ENCODE results near the gene PLLP. TPM values are rescaled to one million over a fixed set of nuclear protein-coding genes. Genes with fewer than 3 reads are reported as not detected.

Gene PLLP
- total RNA-seq, 4 donors from 2014 or later = 1.7 to 11.4 (median 5.4) TPM

DNA sequence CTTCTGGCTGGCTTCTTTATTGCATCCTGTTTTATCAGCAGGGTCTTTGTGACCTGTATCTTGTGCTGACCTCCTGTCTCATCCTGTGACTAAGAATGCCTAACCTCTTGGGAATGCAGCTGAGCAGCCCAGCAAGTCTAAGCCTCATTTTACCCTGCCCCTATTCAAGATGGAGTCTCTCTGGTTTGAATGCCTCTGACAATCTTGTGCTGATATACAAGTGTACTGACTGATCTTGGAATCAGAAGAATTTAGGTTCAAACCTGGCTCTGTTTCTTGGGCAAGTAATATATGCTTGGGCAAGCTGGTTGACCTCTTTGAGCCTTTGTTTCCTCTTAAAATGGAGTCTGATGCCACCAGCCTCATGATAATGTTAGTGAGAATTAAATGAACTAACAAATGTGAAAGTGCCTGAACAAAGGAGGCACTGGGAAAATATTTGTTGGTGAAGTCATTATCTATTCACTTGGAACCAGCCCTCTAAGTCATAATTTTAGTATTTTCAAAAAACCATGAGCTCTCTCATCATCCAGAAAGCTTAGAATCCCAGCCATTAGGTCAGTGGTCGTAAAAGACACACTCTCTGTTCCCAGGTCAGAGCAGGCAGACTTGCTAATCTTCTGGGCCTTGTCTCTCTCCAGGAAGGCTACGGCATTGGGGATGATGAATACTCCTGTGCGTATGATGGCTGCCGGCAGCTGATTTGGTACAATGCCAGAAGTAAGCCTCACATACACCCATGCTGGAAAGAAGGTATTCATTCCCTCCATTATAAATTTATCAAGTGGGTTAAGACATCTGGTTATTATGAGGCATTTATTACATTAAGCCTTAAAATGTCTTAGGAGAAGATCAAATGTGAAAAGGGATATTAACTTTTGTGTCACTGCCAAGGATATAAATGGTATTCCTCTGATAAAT lies 57.5 kb downstream of the PLLP start:
- no peak overlapping the region for H3K27ac ChIP-seq
- no peak for TF ChIP-seq POLR2AphosphoS5 (IDR thresholded peaks at IDR 0.05)
- TF ChIP-seq POLR2A (IDR thresholded peaks at IDR 0.05) = no peak
- TF ChIP-seq CTCF (IDR thresholded peaks at IDR 0.05) = no peak
- no peak for TF ChIP-seq EP300 (IDR thresholded peaks at IDR 0.05)
- H3K4me3 ChIP-seq = no peak overlapping the region
- H3K4me1 ChIP-seq = no peaks in the 10 kb centered on the region
- ATAC-seq = no peak
- 75 to 79% methylated on average over 4 of the region's 4 CpGs for whole genome bisulfite sequencing, 2 donors (ENCODE audit: low coverage in 1 of 2)
- no peaks in the 10 kb centered on the region for H3K9me3 ChIP-seq
- H3K36me3 ChIP-seq = peaks cover 10 to 100% of the 10 kb centered on the region in 2 donors
- H3K27me3 ChIP-seq = no peaks in the 10 kb centered on the region

DNA sequence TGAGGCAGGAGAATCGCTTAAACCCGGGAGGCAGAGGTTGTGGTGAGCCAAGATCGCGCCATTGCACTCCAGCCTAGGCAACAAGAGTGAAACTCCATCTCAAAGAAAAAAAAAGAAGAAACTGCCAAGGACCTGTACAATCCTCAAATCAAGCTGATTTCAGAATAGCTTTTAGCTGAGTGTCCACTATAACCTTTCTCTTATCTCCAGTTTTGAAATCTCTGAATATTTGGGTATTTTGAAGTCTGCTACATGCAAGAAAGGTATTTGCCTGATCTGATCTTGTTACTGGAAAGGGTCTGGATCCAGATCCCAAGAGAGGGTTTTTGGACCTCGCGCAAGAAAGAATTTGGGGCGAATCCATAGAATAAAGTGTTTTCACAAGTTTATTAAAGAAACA lies 58.5 kb downstream of the PLLP start:
- ATAC-seq = no peak
- TF ChIP-seq POLR2AphosphoS5 (IDR thresholded peaks at IDR 0.05) (no peak), CTCF (IDR thresholded peaks at IDR 0.05) (no peak), EP300 (IDR thresholded peaks at IDR 0.05) (no peak), POLR2A (IDR thresholded peaks at IDR 0.05) (no peak)
- Histone ChIP-seq H3K27me3 (no peaks in the 10 kb centered on the region), H3K9me3 (no peaks in the 10 kb centered on the region), H3K36me3 (peaks cover 5 to 100% of the 10 kb centered on the region in 2 donors), H3K27ac (no peak overlapping the region), H3K4me1 (no peaks in the 10 kb centered on the region), H3K4me3 (no peak overlapping the region)
- 99% methylated on average over 7 of the region's 7 CpGs; no CpG with 5 or more reads in 1 of the 2 donors for WGBS, 2 donors (ENCODE audit: low coverage in 1 of 2)

GRCh38 chr16:57224651-57225335 lies 59.7 kb downstream of the PLLP start:
- Histone ChIP-seq H3K27me3 (no peaks in the 10 kb centered on the region), H3K4me3 (no peak overlapping the region), H3K36me3 (peaks cover 0 to 99% of the 10 kb centered on the region in 2 donors), H3K9me3 (no peaks in the 10 kb centered on the region), H3K4me1 (no peaks in the 10 kb centered on the region), H3K27ac (no peak overlapping the region)
- TF ChIP-seq POLR2A (IDR thresholded peaks at IDR 0.05) (no peak), POLR2AphosphoS5 (IDR thresholded peaks at IDR 0.05) (no peak), CTCF (IDR thresholded peaks at IDR 0.05) (no peak), EP300 (IDR thresholded peaks at IDR 0.05) (no peak)
- ATAC-seq = no peak
- 74 to 98% methylated on average over 5 of the region's 6 CpGs for WGBS, 2 donors (ENCODE audit: low coverage in 1 of 2)

- Histone ChIP-seq H3K4me1 (no peaks in the 10 kb centered on the region), H3K27me3 (no peaks in the 10 kb centered on the region), H3K4me3 (no peak overlapping the region), H3K27ac (no peak overlapping the region), H3K9me3 (peaks cover 0 to 3% (median 0%) of the 10 kb centered on the region in 3 donors), H3K36me3 (peaks cover 0 to 95% of the 10 kb centered on the region in 2 donors)
- WGBS, 2 donors (ENCODE audit: low coverage in 1 of 2) = 80 to 94% methylated on average over 1 of the region's 1 CpG
- ATAC-seq = no peak
- TF ChIP-seq CTCF (IDR thresholded peaks at IDR 0.05) = no peak
- TF ChIP-seq POLR2A (IDR thresholded peaks at IDR 0.05) = no peak
- no peak for TF ChIP-seq EP300 (IDR thresholded peaks at IDR 0.05)
- TF ChIP-seq POLR2AphosphoS5 (IDR thresholded peaks at IDR 0.05) = no peak
These were observed 61.4 kb downstream of the PLLP start for GRCh38 chr16:57223057-57223456.
